RWPE1 (cell line): Measurements from ENCODE around the gene RABEP2.

Experiments
- CTCF ChIA-PET: fragments of 350-600 bp; sonication (Branson Sonifier 250); formaldehyde crosslinking; extraction: SDS; loops from one replicate; lab custom pipeline; 2021; lab: Yijun Ruan, JAX
- POLR2A ChIA-PET: fragments of 400-600 bp; formaldehyde crosslinking; extraction: SDS; loops from one replicate; lab custom pipeline; 2020; ENCODE audit warnings: antibody characterized with exemption; ENCODE audit not compliant: low non-redundant PET; lab: Yijun Ruan, JAX
- DNase-seq: peaks from one replicate; pipeline ENCODE4 v3.0.0; 2012; ENCODE audit warnings: low spot score
- H3K27ac ChIP-seq: fragments of 450-650 bp; 2 replicates; pipeline ENCODE4 v1.5.1; 2017
- TF ChIP-seq, protein P1 (sequence below): fragments of 450-650 bp; conservative IDR thresholded peaks from 2 replicates; pipeline ENCODE4 v1.5.1; 2017; ENCODE audit warnings: low read depth, mild to moderate bottlenecking

The RABEP2 gene

DNA sequence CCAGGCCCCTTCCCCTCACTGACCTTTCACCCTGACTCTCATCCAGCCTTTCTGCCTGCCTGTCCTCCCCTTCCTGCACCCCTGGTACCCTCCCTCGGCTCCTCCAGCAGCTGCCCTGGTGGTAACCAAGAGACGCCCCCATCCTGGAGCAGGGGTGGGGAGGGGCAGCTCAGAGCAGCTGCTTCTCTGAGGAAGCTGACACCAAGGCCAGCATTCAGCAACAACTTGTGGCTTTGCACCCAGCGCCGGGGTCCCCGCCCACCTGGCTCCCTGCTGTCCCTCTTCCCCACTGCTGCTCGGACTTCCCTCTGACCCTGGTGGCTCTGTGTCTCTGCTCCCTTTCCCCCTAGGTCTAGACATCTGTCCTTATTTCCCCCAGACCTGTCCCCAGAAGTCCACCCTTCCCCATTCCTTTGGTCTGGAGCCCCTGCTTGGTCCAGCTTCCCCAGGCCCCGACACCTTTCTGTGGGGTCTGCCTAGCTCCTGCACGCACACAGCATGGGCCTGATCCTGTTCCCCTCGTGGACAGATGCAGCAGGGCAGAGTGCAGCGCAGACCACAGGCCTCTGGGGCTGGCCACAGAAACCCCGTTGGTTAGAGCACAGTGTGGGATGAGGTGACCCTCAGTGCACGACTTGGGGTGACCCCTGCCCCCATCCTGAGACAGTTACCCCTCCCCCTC is 47.9 kb downstream of the RABEP2 start:
- TF ChIP-seq, protein P1, sequence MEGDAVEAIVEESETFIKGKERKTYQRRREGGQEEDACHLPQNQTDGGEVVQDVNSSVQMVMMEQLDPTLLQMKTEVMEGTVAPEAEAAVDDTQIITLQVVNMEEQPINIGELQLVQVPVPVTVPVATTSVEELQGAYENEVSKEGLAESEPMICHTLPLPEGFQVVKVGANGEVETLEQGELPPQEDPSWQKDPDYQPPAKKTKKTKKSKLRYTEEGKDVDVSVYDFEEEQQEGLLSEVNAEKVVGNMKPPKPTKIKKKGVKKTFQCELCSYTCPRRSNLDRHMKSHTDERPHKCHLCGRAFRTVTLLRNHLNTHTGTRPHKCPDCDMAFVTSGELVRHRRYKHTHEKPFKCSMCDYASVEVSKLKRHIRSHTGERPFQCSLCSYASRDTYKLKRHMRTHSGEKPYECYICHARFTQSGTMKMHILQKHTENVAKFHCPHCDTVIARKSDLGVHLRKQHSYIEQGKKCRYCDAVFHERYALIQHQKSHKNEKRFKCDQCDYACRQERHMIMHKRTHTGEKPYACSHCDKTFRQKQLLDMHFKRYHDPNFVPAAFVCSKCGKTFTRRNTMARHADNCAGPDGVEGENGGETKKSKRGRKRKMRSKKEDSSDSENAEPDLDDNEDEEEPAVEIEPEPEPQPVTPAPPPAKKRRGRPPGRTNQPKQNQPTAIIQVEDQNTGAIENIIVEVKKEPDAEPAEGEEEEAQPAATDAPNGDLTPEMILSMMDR, result no peak
- POLR2A ChIA-PET, result no interaction called here
- DNase-seq, result no peak
- CTCF ChIA-PET, result interaction anchor here (0.7 kb wide), 1 partner anchor 32 kb away, joined by 4 read pairs; no protein-coding TSS in a partner anchor
- peak overlapping the region; percentile 64 for H3K27ac ChIP-seq

DNA sequence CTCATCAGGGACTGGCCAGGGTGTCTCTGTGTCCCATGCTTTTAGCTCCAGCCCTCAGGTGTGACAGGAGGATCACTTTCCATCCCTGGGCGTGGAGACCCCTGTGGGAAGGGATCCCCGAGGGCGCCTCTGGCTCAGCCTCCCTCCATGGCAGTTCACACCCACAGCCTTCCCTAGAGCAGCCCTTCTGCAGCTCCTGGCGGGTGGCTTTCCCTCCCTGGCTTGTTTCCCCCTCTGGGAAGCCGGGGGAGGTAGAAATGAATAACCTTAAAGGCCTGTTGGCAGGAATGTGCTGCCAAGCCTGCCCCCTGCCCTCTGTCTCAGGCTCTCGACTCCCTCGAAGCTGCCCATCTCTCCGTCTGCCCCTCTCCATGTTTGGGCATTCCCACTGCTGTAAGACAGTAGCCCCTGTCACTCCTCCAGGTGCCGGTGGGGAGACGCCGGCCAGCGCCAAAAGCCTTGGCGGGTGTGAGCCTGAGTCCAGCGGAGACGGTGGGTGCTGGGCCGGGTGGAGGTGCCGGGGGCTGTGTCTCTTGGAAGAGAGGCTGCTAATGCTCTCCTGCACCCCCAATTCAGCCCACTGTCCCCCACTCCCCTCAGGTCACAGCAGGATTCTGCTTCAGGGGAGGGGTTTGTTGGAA is 48.9 kb downstream of the RABEP2 start:
- CTCF ChIA-PET, result interaction anchor here (0.6 to 1.5 kb wide), 2 partner anchors 69 to 131 kb away, joined by 3 to 10 read pairs; no protein-coding TSS in a partner anchor
- no peak for DNase-seq
- POLR2A ChIA-PET, result interaction anchor here (1.4 kb wide), 1 partner anchor 13 kb away, joined by 3 read pairs; the partner anchor contains the start of gene SH2B1
- peak overlapping the region; percentile 64 for H3K27ac ChIP-seq
- TF ChIP-seq, protein P1, result no peak

DNA sequence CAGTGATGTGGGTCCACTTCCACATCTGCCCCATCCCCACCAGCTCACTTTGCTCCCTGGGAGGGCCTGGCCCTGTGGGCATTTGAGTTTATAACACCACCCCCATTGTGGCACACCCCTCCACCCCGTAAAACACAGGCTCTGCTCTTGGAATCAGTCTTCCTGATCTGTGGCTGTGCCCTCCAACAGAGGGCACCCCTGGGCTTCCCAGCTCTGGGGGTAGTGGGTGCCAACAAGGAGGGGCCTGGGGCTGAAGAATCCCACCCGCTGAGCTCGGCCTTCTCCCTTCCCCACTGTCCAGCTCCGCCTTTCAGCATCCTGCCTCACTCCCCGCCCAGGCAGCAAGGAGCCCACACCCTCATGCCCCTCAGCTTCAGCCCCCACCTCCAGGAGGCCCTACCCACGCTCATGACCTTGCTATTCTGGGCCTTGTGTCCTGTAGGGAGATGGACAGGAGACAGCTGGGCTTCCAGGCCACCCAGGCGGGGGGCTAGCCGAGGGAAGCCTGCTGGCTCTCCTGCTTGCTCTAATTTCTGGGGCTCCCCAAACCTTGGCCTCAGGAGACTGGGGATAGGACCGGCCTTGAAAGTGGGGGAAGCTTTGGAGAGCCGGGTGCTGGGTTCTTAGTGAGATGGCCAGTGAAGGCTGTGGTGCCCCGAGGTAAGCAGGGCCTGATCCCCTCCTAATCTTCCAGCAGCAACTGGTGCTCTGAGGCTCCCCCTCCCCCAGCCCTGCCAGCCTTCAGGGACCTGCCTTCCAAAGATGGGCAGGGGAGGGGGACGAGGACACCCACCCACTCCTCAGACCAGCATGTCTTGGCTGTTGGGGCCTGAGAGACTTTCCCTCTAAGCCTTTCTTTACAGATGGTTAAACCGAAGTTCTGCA is 49.7 kb downstream of the RABEP2 start:
- POLR2A ChIA-PET, result interaction anchor here (1.4 kb wide), 1 partner anchor 12 kb away, joined by 3 read pairs; the partner anchor contains the start of gene SH2B1

DNA sequence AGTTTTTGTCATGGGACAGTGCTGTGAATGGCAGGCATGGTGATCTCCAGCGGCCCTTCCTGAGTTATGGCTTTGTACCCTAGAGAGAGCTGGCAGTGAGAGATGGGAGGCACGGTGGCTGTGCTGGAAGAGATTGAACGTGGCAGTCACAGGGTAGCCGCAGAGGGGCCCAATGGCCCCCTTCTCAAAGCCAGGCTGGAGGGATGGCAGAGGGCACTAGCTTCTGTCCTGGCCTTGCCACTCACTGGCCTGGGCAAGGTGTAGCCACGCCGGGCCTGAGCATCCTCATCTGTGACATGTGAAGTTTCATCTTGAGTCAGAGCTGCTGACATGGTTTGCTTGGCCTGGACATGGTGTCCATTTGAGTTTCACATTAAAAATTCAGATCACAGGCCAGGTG is 50.6 kb downstream of the RABEP2 start:
- POLR2A ChIA-PET, result interaction anchor here (1.4 kb wide), 1 partner anchor 11 kb away, joined by 3 read pairs; the partner anchor contains the start of gene SH2B1
- CTCF ChIA-PET, result interaction anchor here (0.5 to 1.9 kb wide), 4 partner anchors 9 to 71 kb away, joined by 3 to 10 read pairs (median 6); partner anchors contain the start of gene SH2B1
- TF ChIP-seq, protein P1, result no peak
- H3K27ac ChIP-seq, result peak overlapping the region; percentile 64
- no peak for DNase-seq

More for the DNA sequence above, 49.7 kb downstream of the RABEP2 start:
- peak overlapping the region; percentile 64 for H3K27ac ChIP-seq
- no peak for DNase-seq
- TF ChIP-seq, protein P1, result no peak
- CTCF ChIA-PET, result interaction anchor here (0.6 to 1.5 kb wide), 2 partner anchors 70 to 132 kb away, joined by 3 to 10 read pairs; no protein-coding TSS in a partner anchor

DNA sequence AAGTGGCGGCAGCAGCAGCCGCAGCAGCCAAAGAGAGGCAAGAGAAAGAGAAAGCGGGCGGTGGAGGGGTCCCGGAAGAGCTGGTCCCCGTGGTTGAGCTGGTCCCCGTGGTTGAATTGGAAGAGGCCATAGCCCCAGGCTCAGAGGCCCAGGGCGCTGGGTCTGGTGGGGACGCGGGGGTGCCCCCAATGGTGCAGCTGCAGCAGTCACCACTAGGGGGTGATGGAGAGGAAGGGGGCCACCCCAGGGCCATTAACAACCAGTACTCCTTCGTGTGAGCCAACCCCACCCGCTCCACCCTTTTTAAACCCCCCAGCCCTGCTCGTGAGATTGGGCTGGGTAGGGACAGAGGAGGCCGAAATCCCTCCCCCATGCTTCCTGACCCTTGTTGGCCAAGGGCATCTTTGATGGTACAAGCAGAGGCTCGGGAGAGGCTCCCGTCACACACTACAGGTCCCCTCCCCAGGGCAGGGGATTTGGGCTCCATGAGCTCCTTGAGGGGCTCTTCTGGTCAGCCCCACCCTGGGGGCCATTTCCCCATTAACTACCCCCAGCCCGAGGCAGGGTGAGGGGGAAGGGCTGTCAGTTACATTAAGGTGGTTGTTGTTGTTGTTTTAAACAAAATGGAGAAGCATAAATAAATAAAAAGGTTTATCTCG is 51.4 kb downstream of the RABEP2 start:
- ChIA-PET CTCF (interaction anchor here (0.6 to 1.9 kb wide), 6 partner anchors 9 to 71 kb away, joined by 3 to 8 read pairs (median 4); no protein-coding TSS in a partner anchor), POLR2A (no interaction called here)
- DNase-seq, result no peak
- peak overlapping the region; percentile 64 for H3K27ac ChIP-seq
- TF ChIP-seq, protein P1, result peak; percentile 53
